Measurements from ENCODE around the gene CARS2.
"Not testable (repeated sequence)": the region's sequence is repeated elsewhere in the genome, so short reads cannot be mapped to it uniquely, and the experiment has no call there.

CARS2 gene

DNA sequence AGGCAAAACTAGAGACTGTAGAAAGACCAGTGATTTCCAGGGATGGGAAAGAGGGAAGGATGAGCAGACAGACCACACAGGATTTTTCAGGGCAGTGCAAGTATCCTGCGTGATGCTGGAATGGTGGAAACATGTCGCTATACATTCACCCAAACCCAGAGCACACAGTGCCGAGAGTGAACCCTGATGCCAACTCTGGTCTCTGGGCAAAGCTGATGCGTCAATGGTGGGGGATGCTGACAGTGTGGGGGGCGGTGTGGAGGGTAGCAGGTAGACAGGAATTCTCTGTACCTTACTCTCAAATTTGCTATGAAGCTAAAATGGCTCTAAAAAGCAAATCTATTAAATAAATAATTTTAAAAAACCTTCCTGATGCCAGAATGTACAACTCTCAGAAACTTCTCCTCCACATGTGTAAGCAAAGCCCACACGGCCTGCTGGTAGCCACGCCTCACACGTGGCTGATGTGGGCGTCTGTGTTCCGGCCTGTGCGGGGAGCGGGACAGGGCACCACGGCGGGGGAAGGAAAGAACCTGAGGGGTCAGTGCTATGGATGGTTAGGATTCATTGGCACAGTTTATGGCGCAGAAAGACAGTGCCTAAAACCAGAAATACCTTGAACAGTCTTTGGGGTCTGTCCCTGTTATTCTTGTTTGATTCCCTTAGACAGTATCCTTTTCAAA, 23.9 kb downstream of the CARS2 start:
- TF ChIP-seq, protein P1, sequence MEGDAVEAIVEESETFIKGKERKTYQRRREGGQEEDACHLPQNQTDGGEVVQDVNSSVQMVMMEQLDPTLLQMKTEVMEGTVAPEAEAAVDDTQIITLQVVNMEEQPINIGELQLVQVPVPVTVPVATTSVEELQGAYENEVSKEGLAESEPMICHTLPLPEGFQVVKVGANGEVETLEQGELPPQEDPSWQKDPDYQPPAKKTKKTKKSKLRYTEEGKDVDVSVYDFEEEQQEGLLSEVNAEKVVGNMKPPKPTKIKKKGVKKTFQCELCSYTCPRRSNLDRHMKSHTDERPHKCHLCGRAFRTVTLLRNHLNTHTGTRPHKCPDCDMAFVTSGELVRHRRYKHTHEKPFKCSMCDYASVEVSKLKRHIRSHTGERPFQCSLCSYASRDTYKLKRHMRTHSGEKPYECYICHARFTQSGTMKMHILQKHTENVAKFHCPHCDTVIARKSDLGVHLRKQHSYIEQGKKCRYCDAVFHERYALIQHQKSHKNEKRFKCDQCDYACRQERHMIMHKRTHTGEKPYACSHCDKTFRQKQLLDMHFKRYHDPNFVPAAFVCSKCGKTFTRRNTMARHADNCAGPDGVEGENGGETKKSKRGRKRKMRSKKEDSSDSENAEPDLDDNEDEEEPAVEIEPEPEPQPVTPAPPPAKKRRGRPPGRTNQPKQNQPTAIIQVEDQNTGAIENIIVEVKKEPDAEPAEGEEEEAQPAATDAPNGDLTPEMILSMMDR (IDR thresholded peaks at IDR 0.05; ENCODE audit: low read depth, low read length) = no peak
- H3K4me3 ChIP-seq (ENCODE audit: low read depth, low read length) = no peak overlapping the region

DNA sequence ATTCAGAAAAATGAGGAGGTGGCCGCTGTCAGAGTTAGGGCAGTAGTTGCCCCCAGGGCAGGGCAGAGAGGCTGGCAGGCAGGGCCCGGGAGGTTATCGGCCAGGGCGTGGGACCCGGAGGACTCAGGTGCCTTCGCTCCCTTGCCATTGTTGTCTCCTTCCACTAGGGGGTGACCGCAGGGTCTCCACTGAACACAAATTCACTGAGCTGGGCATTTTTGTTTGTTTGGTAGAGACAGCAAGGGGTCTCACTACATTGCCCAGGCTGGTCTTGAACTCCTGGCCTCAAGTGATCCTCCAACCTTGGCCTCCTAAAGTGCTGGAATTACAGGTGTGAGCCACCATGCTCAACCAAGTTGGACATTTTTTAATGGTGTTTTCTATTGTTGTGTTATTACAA, 25.1 kb downstream of the CARS2 start:
- TF ChIP-seq, protein P1 (IDR thresholded peaks at IDR 0.05; ENCODE audit: low read depth, low read length) = peak; percentile 43
- H3K4me3 ChIP-seq (ENCODE audit: low read depth, low read length) = no peak overlapping the region

DNA sequence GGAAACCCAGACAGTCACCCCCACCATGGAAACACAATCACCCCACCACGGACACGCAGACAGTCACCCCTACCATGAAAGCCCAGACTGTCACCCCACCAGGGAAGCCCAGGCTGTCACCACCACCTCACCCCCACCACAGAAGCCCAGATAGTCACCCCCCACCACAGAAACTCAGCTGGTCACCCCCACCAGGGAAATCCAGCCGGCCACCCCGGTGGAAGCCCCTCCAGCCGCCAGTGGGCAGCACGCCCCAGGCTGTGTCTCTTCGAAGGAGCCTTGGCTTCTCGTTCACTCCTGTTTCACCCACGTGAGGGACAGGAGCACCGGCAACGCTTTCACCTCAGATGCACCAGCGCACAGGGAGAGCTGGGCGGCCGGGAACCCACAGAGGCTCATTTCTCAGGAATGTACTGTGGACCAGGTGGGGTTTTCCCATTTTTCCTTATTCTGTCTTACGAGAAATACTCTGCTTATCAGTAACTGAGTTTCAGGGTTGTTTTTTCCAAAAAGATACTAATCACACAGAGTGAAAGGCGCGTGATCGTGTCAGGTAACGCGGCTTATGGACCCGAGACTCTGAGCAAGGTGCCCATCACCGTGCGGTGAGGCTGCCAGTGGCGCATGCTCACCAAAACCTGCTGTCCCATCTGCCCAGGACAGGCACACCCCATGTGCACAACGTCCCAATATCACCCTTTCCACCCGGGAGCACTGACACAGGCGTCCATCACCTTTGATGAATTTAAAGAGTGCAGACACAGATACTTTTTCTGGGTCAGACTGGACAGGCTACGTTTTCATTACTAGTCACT, 28.0 kb downstream of the CARS2 start:
- TF ChIP-seq, protein P1 (IDR thresholded peaks at IDR 0.05; ENCODE audit: low read depth, low read length) = no peak
- no peak overlapping the region for H3K4me3 ChIP-seq (ENCODE audit: low read depth, low read length)

DNA sequence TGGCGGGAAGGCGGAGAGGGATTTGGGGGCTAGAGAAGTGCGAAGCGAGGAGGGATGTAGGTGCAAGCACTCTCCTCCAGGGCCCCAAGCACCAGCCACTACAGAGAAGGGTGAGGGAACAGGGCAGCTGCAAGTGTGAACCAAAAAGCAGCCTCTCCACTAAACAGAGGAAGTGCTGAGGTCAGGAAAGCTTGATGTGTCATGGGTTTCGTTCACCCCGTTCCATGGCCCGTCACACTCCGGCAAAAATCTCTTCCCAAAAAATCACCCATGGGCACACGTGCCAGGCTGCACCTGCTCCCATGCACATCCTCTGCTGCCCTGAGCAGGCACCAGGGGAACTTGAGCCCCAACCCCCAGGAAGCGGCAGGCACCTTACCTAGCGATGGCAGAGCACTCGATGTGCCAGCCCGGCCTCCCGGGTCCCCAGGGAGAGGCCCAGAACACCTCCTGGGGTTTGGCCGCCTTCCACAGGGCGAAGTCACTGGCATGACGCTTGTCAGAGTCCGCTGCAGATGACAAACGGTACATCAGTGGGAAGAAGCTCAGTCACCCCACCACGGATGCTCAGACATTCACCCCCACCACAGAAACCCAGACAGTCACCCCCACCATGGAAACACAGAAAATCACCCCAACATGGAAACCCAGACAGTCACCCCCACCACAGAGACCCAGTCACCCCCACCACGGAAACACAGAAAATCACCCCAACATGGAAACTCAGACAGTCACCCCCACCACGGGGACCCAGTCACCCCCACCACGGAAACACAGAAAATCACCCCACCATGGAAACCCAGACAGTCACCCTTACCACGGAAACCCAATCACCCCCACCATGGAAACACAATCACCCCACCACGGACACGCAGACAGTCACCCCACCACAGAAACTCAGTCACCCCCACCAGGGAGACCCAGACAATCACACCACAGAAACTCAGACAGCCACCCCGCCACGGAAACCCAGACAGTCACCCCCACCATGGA, 29.0 kb downstream of the CARS2 start:
- TF ChIP-seq, protein P1 (IDR thresholded peaks at IDR 0.05; ENCODE audit: low read depth, low read length) = no peak
- no peak overlapping the region for H3K4me3 ChIP-seq (ENCODE audit: low read depth, low read length)

DNA sequence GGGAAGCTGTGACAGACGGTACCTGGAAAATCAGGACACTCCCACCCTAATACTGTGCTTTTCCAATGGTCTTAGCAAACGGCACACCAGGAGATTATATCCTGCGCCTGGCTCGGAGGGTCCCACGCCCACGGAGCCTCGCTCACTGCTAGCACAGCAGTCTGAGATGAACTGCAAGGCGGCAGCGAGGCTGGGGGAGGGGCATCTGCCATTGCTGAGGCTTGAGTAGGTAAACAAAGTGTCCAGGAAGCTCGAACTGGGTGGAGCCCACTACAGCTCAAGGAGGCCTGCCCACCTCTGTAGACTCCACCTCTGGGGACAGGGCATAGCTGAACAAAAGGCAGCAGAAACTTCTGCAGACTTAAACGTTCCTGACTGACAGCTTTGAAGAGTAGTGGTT, 36.1 kb downstream of the CARS2 start:
- not testable (repeated sequence) for H3K4me3 ChIP-seq (ENCODE audit: low read depth, low read length)

DNA sequence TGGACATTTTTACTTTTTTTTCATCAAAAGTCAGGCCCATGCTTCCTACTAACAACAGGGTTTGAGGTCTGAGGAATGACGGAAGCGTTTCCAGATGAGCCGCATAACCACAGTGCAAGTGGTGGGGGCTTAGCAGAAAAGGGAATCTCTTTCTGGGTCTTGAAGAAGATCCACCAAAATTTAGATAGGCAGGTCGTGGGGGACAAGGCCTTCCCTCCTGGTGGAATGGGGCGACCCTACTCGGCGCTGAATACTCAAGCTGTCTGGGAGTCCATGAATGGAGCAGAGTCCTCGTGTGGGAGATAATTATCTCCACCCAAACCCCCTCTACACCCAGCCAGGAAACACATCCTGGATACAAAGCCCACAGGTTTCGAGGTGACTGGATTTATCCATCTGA, 36.9 kb downstream of the CARS2 start:
- no peak overlapping the region for H3K4me3 ChIP-seq (ENCODE audit: low read depth, low read length)
- TF ChIP-seq, protein P1 (IDR thresholded peaks at IDR 0.05; ENCODE audit: low read depth, low read length) = no peak

DNA sequence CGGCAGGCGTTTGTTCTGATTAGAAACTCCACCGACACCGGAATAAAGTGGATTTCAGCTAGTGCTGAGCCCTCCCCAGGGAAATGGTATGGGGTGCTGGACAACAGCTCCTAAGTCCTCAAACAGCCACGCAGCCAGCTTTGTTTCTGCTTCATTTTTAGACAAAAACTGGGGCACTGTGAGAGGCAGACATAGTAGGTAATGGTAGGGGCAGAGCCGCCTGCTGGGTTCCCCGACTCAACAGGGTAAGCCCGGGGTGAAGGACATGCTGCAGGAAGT, 39.7 kb downstream of the CARS2 start:
- TF ChIP-seq, protein P1 (IDR thresholded peaks at IDR 0.05; ENCODE audit: low read depth, low read length) = no peak
- H3K4me3 ChIP-seq (ENCODE audit: low read depth, low read length) = no peak overlapping the region

Data from WI38 (cell line).